HEK293 (cell line): Measurements from ENCODE around the gene PHF5A.

Experiments
- CTCF ChIA-PET: fragments of 350-600 bp; formaldehyde crosslinking; extraction: SDS; loops from one replicate; lab custom pipeline; 2021; ENCODE audit warnings: antibody characterized with exemption; lab: Yijun Ruan, JAX
- POLR2A ChIA-PET: fragments of 300-600 bp; formaldehyde crosslinking; extraction: SDS; loops from one replicate; lab custom pipeline; 2020; ENCODE audit warnings: antibody characterized with exemption, inconsistent platforms; lab: Yijun Ruan, JAX
- H3K27ac ChIP-seq: fragments of 200-500 bp; sonication (Bioruptor generic); 2 replicates; pipeline ENCODE4 v1.5.1; 2014; ENCODE audit warnings: low read depth, low read length, control low read depth, inconsistent platforms; ENCODE audit errors: extremely low read depth
- H3K36me3 ChIP-seq, 2 experiments: fragments of 200-500 bp in 1 of 2; sonication (Bioruptor generic) in 1 of 2; 1 replicate in 1 of 2; 2 replicates in 1 of 2; pipeline ENCODE4 v1.5.1; 2014 to 2017; ENCODE audit warnings: inconsistent platforms in 2 of 2, low read length in 2 of 2; ENCODE audit not compliant: control insufficient read depth in 2 of 2, insufficient read depth in 1 of 2
- H3K4me1 ChIP-seq: fragments of 200-500 bp; sonication (Bioruptor generic); 2 replicates; pipeline ENCODE4 v1.5.1; 2014; ENCODE audit warnings: mild to moderate bottlenecking, low read length, inconsistent platforms; ENCODE audit not compliant: control insufficient read depth, insufficient read depth
- H3K4me3 ChIP-seq: 2 replicates; pipeline ENCODE4 v1.5.1; 2011; ENCODE audit warnings: low read depth, mild to moderate bottlenecking, control low read depth, low read length, moderate library complexity
- H3K9me3 ChIP-seq: fragments of 200-500 bp; sonication (Bioruptor generic); 2 replicates; pipeline ENCODE4 v1.5.1; 2014; ENCODE audit warnings: low read depth, low read length, inconsistent platforms; ENCODE audit not compliant: control insufficient read depth, insufficient read depth
- KLF8 ChIP-seq: fragments of 450-650 bp; formaldehyde crosslinking; IDR thresholded peaks from 2 replicates; pipeline ENCODE4 v1.5.1; 2016; ENCODE audit warnings: missing biosample characterization, missing genetic modification characterization
- YY1 ChIP-seq: fragments of 450-650 bp; formaldehyde crosslinking; IDR thresholded peaks from 2 replicates; pipeline ENCODE4 v1.5.1; 2018; ENCODE audit warnings: missing biosample characterization, missing genetic modification characterization
- YY2 ChIP-seq: fragments of 450-650 bp; formaldehyde crosslinking; IDR thresholded peaks from 2 replicates; pipeline ENCODE4 v1.5.1; 2016; ENCODE audit warnings: missing biosample characterization, missing genetic modification characterization
- ZBTB11 ChIP-seq: fragments of 450-650 bp; formaldehyde crosslinking; conservative IDR thresholded peaks from 2 replicates; pipeline ENCODE4 v1.5.1; 2016; ENCODE audit warnings: low read depth, missing biosample characterization, missing genetic modification characterization
- ZBTB20 ChIP-seq: fragments of 450-650 bp; formaldehyde crosslinking; IDR thresholded peaks from 2 replicates; pipeline ENCODE4 v1.5.1; 2016; ENCODE audit warnings: missing biosample characterization, missing genetic modification characterization
- ZBTB8A ChIP-seq: fragments of 450-650 bp; formaldehyde crosslinking; IDR thresholded peaks from 2 replicates; pipeline ENCODE4 v1.5.1; 2016; ENCODE audit warnings: missing biosample characterization, missing genetic modification characterization
- ZNF138 ChIP-seq: fragments of 450-650 bp; formaldehyde crosslinking; IDR thresholded peaks from 2 replicates; pipeline ENCODE4 v1.5.1; 2016; ENCODE audit warnings: missing biosample characterization, missing genetic modification characterization, borderline replicate concordance
- ZNF16 ChIP-seq: fragments of 450-650 bp; formaldehyde crosslinking; IDR thresholded peaks from 2 replicates; pipeline ENCODE4 v1.5.1; 2016; ENCODE audit warnings: low read depth, missing biosample characterization, missing genetic modification characterization
- ZNF2 ChIP-seq: fragments of 450-650 bp; formaldehyde crosslinking; IDR thresholded peaks from 2 replicates; pipeline ENCODE4 v1.5.1; 2016; ENCODE audit warnings: missing biosample characterization, missing genetic modification characterization
- ZNF221 ChIP-seq: fragments of 450-650 bp; formaldehyde crosslinking; IDR thresholded peaks from 2 replicates; pipeline ENCODE4 v1.5.1; 2017; ENCODE audit warnings: missing biosample characterization, missing genetic modification characterization, borderline replicate concordance
- ZNF292 ChIP-seq: fragments of 450-650 bp; formaldehyde crosslinking; IDR thresholded peaks from 2 replicates; pipeline ENCODE4 v1.5.1; 2016; ENCODE audit warnings: low read depth, missing biosample characterization, missing genetic modification characterization, borderline replicate concordance
- ZNF488 ChIP-seq: fragments of 450-650 bp; formaldehyde crosslinking; IDR thresholded peaks from 2 replicates; pipeline ENCODE4 v1.5.1; 2016; ENCODE audit warnings: missing biosample characterization, missing genetic modification characterization
- ZNF571 ChIP-seq: fragments of 450-650 bp; formaldehyde crosslinking; IDR thresholded peaks from 2 replicates; pipeline ENCODE4 v1.5.0; 2017; ENCODE audit warnings: missing biosample characterization, missing genetic modification characterization
- ZNF645 ChIP-seq: fragments of 450-650 bp; formaldehyde crosslinking; IDR thresholded peaks from 2 replicates; pipeline ENCODE4; 2016; ENCODE audit warnings: missing biosample characterization, missing genetic modification characterization
- ZNF777 ChIP-seq: fragments of 450-650 bp; formaldehyde crosslinking; IDR thresholded peaks from 2 replicates; pipeline ENCODE4 v1.5.1; 2017; ENCODE audit warnings: missing biosample characterization, missing genetic modification characterization, borderline replicate concordance
- ZNF791 ChIP-seq: fragments of 450-650 bp; formaldehyde crosslinking; IDR thresholded peaks from 2 replicates; pipeline ENCODE4 v1.5.1; 2016; ENCODE audit warnings: missing biosample characterization, missing genetic modification characterization
- ZSCAN18 ChIP-seq: fragments of 450-650 bp; formaldehyde crosslinking; IDR thresholded peaks from 2 replicates; pipeline ENCODE4 v1.5.1; 2016; ENCODE audit warnings: missing biosample characterization, missing genetic modification characterization
- ZSCAN30 ChIP-seq: fragments of 450-650 bp; IDR thresholded peaks from 2 replicates; pipeline ENCODE4 v1.5.1; 2018; ENCODE audit warnings: missing biosample characterization, mild to moderate bottlenecking, missing genetic modification characterization, moderate library complexity
- TF ChIP-seq, protein P1 (sequence below): fragments of 450-650 bp; formaldehyde crosslinking; IDR thresholded peaks from 2 replicates; pipeline ENCODE4 v1.5.1; 2017; ENCODE audit warnings: missing biosample characterization, missing genetic modification characterization
- TF ChIP-seq, protein P2 (sequence below): fragments of 450-650 bp; formaldehyde crosslinking; IDR thresholded peaks from 2 replicates; pipeline ENCODE4 v1.5.1; 2017; ENCODE audit warnings: missing biosample characterization, missing genetic modification characterization

Gene PHF5A

DNA sequence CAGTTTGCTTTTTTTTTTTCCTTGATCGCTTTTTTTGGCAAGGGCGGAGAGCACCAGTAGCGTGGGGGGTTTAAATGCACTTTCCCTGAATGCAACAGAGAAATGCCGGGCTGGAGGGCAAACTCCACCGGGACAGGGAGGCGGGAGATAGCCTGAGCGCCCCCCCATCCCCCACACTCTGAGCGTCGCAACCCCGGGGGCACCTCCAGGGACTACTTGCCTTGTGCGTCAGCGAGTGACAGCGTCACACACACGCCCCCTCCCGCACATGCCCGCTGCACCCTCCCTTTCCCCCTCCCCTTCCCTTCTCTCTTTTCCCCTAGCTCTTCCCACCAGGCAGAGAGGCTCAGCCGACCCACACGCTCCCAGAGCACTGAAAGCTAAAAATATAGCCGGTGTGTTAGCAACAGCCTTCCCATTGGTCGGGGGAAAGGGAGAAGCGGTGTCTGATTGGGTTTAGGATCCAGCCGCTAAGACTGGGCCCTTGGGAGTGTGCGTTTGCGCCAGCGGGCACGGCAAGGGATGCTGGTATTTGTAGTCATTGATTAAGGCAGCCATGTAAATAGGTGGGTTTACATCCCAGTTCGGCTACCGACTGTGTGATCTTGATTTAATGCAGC, 20.2 kb downstream of the PHF5A start (continued):
- TF ChIP-seq KLF8 (tag by site-specific recombination) (peak; percentile 99), ZNF571 (tag by site-specific recombination) (no peak), ZNF221 (tag by site-specific recombination) (no peak), ZBTB20 (tag by site-specific recombination) (no peak), YY1 (no peak; the same call in none of the 2 replicates), ZBTB11 (tag by site-specific recombination) (peak; percentile 55), ZNF292 (tag by site-specific recombination) (no peak)
- TF ChIP-seq, protein P1, sequence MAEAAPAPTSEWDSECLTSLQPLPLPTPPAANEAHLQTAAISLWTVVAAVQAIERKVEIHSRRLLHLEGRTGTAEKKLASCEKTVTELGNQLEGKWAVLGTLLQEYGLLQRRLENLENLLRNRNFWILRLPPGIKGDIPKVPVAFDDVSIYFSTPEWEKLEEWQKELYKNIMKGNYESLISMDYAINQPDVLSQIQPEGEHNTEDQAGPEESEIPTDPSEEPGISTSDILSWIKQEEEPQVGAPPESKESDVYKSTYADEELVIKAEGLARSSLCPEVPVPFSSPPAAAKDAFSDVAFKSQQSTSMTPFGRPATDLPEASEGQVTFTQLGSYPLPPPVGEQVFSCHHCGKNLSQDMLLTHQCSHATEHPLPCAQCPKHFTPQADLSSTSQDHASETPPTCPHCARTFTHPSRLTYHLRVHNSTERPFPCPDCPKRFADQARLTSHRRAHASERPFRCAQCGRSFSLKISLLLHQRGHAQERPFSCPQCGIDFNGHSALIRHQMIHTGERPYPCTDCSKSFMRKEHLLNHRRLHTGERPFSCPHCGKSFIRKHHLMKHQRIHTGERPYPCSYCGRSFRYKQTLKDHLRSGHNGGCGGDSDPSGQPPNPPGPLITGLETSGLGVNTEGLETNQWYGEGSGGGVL (tag by site-specific recombination): peak; percentile 99
- TF ChIP-seq, protein P2, sequence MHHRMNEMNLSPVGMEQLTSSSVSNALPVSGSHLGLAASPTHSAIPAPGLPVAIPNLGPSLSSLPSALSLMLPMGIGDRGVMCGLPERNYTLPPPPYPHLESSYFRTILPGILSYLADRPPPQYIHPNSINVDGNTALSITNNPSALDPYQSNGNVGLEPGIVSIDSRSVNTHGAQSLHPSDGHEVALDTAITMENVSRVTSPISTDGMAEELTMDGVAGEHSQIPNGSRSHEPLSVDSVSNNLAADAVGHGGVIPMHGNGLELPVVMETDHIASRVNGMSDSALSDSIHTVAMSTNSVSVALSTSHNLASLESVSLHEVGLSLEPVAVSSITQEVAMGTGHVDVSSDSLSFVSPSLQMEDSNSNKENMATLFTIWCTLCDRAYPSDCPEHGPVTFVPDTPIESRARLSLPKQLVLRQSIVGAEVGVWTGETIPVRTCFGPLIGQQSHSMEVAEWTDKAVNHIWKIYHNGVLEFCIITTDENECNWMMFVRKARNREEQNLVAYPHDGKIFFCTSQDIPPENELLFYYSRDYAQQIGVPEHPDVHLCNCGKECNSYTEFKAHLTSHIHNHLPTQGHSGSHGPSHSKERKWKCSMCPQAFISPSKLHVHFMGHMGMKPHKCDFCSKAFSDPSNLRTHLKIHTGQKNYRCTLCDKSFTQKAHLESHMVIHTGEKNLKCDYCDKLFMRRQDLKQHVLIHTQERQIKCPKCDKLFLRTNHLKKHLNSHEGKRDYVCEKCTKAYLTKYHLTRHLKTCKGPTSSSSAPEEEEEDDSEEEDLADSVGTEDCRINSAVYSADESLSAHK (tag by site-specific recombination): peak; percentile 69

DNA sequence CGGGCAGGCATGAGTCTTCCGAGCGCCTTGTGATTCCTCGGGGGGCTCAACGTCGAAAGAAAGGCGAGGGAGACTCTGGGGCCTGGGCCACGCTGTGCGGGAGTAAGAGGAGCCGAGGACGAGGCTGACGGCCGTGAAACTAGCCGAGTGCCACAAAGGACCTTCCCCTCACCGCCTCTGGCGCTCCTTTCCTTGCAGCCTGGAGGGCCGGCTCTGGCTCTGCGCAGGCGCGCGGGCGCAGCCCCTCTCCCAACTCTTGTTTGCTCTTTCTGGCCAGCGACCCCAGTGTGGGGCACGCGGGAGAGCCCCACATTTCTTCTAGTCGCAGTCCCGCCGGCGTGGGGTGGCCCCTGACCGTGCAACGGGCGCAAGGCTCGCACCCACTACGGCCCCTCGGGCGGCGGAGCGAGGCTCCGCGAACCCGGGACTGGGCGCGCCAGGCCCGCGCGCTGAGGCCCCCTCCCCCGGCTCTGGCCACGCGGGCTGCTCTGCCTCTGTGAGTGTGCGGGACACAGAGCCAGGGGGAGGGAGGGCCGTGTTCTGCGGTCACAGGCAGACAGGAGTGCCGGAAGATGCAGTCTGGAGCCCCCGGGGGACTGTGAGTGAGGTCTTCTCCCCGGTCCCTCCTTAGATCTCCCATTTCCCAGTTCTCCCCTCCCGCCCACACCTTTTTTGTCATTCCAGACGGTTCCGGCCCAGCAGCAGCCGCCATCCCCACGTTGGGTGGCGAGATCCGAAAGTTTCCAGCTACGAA, 20.9 kb downstream of the PHF5A start:
- CTCF ChIA-PET: interaction anchor here (0.5 to 5.3 kb wide), 7 partner anchors 17 to 165 kb away, joined by 3 to 33 read pairs (median 4); no protein-coding TSS in a partner anchor
- Histone ChIP-seq H3K4me1 (no peaks in the 10 kb centered on the region), H3K9me3 (no peaks in the 10 kb centered on the region), H3K4me3 (peak overlapping the region; percentile 90), H3K27ac (peak overlapping the region; percentile 100), H3K36me3 (peaks cover 0 to 26% of the 10 kb centered on the region in 2 experiments; a peak in 2 of 3 replicates)
- POLR2A ChIA-PET: interaction anchor here (0.6 to 8.3 kb wide), 50 partner anchors 9 to 499 kb away, joined by 3 to 214 read pairs (median 6); partner anchors contain the start of genes ACO2, CENPM, CSDC2 and DESI1
- TF ChIP-seq ZSCAN18 (tag by site-specific recombination) (0 out of 2 replicates have a peak, but pooled peaks have one; percentile 41), ZBTB20 (tag by site-specific recombination) (peak; percentile 56; the same call in 1 of the 2 replicates), ZNF138 (tag by site-specific recombination) (0 out of 2 replicates have a peak, but pooled peaks have one; percentile 14), YY2 (tag by site-specific recombination) (peak; percentile 70; the same call in 1 of the 2 replicates), ZNF2 (peak; percentile 80), ZNF791 (tag by site-specific recombination) (no peak), ZBTB8A (peak; percentile 74; the same call in 1 of the 2 replicates), ZNF645 (tag by site-specific recombination) (peak; percentile 86; the same call in 1 of the 2 replicates), ZNF777 (no peak), ZSCAN30 (0 out of 2 replicates have a peak, but pooled peaks have one; percentile 72), ZNF16 (tag by site-specific recombination) (peak; percentile 28; the same call in 1 of the 2 replicates), ZNF488 (peak; percentile 28; the same call in 1 of the 2 replicates)
